ENCODE data around the gene GPR42.
"Not testable (repeated sequence)": the region's sequence is repeated elsewhere in the genome, so short reads cannot be mapped to it uniquely, and the experiment has no call there.

Gene GPR42

DNA sequence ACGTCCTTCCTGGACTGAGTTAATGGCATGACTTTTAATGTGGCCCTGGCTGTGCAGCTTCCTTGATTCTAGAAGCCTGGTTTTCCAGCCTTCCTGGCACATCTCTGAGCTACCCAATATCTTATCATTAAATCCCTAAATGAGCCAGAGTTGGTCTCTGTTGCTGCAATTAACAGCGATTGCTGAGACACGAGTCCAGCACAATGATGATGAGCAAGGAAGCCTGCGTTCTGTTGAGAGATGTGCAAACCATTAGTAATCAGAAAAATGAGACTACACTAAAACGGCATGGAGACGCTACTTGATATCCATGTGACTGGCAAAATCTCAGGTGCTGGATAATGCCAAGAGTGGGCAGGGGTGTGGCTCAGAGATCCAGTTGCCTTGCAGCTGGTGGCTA lies 26.2 kb downstream of the GPR42 start:
- DNase-seq, result no peak

DNA sequence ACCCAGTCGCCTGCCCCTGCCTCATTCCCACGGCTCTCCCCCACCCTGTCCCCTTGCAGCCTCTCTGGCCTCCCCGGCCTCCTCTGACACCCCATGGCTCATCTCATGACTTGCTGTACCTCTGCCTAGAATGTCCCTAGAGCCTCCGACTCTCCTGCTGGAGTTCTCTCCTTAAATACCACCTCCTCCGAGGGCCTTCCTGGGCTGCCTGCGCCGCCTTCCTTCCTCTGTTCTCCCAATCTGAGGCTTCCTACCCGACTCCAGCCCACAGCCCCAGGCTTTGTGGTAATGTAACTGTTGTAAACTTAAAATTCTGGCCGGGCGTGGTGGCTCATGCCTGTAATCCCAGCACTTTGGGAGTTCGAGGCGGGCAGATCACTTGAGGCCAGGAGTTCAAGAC lies 27.7 kb downstream of the GPR42 start:
- no peak for DNase-seq

DNA sequence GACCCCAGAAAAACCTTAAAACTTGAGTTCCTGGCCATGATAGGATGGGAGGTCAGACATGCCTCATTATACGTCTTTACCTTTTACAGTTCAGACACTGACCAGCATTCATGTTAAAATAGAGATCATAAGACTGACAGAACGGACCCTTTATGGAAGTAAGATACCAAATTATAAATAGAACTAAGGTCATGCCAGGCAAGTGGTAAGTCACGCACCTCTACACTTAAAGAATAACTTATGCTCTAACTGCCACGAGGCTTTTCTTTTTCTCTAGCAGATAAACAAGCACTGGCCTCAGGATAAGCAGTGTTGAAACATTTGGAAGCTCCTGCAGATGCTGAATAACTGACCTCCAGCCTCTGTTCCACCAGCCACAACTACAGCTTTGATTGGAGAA lies 28.4 kb downstream of the GPR42 start:
- DNase-seq, result no peak

DNA sequence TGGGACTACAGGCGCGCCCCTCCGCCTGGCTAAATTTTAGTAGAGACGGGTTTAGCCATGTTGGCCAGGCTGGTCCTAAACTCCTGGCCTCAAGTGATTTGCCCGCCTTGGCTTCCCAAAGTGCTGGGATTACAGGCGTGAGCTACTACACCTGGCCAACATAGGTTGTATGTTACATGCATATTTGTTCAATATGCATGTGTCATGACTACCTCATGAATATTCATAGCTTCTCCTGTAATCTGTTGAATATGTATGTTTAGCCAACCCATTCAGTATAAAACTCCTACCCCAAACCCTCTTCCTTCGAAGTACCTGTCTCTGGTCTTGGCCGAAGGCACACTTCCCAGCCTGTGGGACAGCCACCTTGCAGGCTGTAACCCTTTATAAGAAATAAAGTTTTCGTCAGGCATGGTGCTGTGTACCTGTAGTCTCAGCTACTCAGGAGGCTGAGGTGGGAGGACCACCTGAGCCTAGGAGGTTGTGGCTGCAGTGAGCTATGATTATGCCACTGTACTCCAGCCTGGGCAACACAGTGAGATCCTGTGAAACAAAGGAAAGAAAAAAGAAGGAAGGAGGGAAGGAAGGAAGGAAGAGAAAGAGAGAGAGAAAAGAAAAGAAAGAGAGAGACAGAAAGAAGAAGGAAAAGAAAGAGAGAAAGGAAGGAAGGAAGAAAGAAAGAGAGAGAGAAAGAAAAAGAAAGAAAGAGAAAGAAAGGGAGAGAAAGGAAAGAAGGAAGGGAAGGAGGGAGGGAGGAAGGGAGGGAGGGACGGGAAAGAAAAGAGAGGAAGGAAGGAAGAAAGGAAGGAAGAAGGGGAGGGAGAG lies 29.3 kb downstream of the GPR42 start:
- no peak for DNase-seq

DNA sequence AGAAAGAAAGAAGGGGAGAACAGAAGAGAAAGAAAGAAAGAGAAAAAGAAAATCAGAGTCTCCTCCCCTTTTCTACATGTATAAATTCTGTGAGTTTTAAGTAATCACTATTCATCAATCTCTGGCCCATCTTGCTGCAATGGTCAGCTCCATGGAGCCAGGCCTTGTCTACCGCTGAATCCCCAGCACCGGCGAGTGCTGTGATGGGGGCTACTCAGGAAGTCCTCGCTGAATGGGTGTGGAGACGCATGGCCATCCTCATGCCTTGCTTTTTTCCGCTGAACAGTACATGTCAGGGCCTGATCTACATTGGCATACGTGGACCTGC lies 29.9 kb downstream of the GPR42 start:
- DNase-seq, result no peak

DNA sequence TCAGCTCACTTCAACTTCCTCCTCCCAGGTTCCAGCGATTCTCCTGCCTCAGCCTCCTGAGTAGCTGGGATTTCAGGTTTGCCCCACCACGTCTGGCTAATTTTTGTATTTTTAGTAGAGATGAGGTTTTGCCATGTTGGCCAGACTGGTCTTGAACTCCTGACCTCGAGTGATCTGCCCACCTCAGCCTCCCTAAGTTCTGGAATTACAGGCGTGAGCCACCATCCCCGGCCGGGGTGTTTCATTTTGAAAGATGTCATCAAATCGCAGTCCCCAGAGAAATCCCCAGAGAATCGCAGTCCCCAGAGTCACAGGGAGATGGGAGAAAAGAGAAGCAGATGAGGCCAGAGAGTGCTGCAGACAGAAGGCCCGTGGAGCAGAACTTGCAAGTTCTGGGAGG lies 30.5 kb downstream of the GPR42 start:
- DNase-seq, result not testable (repeated sequence)

DNA sequence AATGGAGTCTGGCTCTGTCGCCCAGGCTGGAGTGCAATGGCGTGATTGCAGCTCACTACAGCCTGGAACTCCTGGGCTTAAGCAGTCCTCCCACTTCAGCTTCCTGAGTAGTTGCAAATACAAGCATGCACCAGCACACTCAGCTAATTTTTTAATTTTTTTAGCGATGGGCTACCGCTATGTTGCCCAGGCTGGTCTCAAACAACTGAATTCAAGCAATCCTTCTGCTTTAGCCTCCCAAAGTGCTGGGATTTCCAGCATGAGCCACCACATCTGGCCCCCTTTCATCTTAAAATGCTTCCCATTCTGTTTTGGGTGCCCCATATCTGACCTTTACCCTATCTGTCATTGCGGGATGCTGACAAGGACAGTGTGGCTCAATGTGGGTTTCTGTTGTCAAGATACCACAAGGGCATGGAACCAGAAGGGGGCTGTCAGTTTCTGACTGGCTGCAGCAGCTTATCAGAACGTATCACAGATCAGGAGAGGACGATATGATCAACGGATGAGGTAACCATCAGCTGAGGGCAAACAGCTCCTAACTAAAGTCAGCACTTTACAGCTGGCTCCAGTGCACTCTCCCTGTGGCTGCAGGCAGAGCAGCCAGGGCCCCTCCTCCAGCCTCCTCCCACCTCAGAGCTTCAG lies 32.4 kb downstream of the GPR42 start:
- peak; percentile 58 for DNase-seq

DNA sequence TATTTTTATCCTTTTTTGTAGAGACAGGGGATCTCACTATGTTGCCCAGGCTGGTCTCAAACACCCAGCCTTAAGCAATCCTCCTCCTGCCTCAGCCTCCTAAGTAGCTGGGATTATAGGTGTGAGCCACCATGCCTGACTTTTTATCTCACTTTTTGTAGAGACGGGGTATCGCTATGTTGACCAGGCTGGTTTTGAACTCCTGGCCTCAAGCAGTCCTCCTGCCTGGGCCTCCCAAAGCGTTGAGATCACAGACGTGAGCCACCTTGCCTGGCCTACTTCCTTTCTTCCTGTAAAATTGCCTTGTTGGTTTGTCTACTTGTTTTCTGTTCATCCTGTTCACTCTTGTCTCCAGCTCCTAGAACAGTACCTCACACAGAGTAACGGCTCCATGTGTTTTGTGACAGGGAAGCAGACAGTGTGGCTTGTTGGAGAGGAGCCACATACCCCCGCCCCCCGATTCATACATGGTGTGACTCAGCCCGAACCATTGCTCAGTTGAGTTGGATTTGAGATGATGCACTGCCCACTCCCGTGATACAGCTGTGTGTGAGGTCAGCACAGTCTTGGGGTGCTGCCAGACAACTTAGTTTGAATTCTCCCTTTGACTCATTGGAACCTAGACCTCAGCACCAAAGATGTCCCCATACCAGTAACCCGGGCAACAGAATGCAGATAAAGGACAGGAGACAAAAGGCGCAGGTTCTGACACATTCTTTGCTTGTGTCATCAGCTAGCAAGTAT lies 34.2 kb downstream of the GPR42 start:
- peak; percentile 95 for DNase-seq

DNA sequence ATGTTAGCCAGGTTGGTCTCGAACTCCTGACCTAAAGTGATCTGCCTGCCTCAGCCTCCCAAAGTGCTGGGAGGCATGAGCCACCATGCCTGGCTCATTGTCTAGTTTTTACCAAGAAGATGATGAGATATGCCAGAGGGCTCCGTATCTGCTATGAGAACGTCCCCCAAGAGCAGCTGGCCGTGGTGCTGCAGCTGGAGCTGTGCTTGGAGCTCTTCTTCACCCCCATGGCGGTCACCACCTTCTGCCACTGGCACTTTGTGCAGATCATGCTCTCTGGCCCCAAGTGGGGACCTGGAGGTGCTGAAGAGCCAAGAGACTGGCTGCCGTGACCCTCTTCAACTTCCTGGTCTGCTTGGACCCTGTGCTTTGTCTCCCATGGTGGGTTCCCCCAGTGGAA lies 36.8 kb downstream of the GPR42 start:
- DNase-seq, result no peak

DNA sequence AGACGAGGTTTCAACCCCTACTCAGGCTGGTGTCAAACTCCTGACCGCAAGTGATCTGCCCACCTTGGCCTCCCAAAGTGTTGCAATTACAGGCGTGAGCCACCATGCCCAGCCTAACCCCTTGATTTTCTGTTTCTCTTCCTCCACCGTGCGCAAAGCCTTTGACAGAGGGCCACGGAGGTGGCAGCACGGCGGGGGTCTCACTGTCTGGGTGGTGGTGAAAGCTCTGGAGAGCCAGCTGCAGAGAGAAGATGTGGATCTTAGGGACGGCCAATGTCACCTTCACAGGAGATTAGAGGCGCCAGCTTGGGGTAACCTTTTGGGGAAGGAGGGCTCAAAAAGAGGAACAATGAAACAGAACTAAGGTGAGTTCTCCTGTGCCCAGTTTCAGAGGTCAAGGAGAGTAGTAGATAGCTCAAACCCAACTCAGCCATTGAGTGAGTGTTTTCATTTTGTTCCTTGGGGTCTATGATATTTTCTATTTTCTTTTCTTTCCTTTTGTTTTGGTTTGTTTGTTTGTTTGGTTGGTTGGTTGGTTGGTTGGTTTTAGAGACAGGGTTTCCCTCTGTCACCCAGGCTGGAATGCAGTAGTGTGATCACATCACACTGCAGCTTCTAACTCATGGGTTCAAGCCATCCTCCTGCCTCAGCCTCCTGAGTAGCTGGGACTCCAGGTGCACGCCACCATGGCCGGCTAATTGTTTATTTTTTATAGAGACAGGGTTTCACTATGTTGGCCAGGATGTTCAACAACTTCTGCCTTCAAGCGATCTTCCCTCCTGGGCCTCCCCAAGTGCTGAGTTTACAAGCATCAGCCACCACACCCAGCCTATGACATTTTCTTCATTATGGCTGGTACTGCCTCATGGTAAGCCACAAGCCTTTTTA lies 37.7 kb downstream of the GPR42 start:
- DNase-seq, result no peak

DNA sequence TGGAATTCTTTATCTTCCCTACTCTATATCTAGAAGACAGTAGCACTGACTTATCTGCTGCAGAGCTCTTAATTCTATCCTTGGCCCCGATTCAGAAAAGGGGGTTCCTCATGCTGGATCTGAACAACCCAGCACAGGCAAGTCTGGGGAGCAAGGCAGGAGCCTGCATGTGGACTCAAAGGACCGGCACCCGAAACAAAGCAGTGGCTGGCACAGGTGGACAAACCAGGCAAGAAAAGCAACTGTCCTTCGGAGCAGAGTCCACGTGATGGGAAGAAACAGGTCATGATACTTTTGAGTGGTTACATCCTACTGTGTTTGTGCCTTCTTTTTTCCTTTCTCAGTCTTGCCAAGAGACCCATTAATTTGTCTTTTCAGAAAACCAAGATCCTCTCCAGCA lies 38.3 kb downstream of the GPR42 start:
- no peak for DNase-seq

DNA sequence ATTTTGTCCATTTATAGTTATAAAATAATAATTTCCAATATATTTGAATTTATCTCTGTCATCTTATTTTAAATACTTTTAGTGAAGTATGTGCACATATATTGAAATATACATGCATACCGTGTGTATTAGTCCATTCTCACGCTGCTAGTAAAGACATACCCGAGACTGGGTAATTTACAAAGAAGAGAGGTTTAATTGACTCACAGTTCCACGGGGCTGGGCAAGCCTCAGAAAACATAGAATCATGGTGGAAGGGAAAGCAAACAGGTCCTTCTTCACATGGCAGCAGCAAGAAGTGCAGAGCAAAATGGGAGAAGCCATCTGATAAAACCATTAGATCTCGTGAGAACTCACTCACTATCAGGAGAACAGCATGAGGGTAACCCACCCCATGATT lies 39.6 kb downstream of the GPR42 start:
- no peak for DNase-seq

DNA sequence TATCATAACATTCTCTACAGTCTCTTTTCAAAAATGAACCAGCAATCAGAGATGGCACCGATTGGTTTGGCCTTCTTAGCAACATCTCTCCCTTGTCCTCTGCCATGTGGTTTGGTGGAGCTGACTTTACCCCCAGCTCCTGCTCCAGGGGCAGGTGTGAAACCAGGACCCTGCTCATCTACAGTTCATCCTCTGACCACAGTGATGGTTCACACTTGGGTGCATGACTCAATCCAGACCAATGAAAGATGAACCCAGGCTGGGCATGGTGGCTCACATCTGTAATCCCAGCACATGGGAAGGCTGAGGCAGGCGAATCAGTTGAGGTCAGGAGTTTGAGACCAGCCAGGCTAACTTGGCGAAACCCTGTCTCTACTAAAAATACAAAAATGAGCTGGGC lies 43.6 kb downstream of the GPR42 start:
- DNase-seq, result no peak

DNA sequence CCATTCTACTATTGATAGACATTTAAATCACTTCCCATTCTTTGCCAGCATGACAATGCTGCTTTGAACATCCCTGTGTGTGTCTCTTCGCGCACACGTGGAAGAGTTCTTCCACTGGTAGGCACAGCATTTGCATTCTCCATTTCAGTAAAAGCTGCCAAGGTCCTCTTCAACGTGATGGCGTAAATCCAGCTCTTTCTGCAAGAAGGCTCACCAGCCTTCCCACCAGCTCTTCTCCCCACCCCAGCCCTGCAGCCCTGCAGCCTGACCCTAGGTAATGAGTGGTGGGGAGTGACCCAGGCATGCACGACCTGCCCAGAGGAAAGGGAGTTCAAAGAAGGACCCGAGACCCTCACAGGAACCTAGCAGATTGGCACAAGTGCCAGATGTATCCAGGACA lies 45.5 kb downstream of the GPR42 start:
- DNase-seq, result no peak

DNA sequence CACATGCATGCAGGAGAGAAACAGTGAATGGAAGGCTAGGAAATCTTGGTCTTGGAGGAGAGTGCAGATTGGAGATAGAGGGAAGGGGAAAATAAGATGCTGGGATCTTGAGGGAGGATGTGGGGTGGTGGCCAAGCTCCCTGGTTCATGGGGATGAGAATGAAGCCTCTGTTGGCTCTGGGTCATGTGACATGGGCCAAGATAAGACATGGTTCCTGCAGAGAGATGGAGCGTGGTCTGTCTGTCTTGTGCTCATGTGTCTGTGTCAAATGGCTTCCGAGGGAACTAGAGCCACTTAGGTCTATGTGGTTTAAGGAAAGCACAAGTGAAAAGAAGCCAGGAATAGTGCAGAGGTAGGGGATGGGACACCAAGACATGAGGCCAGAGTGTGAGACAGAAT lies 46.4 kb downstream of the GPR42 start:
- DNase-seq, result no peak

DNA sequence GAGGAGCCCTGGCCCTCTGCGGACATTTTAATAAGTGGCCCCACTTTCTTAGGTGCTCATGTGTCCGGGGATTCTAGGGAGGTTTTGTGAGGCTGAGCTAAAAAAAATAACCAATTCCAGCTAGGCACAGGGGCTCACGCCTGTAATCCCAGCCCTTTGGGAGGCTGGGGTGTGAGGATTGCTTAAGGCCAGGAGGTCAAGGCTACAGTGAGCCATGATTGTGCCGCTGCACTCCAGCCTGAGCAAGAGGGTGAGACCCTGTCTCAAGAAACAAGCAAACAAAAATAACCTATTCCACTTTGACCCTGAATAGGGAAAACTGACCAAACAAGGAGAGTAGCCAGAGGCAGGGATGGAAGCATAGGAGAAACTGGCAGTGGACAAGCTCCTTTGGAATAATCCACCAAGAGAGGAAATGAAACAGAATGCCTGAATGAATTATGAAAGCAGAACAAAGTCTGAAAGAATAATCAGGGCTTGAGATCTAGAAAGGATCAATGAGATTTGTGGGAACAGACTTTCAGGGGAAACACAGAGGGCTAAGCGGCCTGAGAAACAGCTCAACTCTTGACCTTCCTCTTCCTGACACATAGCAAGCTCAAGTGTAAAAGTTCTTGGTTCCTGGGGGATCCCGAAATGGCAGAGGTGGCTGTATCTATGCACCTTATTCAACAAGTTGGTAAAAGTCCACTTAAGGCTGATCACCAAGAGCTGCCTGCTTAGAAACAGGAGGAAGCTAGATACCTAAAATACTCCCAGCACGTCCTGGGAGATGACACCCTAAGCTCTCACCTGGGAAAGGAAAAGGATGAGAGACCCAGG lies 47.1 kb downstream of the GPR42 start:
- DNase-seq, result peak; percentile 55

DNA sequence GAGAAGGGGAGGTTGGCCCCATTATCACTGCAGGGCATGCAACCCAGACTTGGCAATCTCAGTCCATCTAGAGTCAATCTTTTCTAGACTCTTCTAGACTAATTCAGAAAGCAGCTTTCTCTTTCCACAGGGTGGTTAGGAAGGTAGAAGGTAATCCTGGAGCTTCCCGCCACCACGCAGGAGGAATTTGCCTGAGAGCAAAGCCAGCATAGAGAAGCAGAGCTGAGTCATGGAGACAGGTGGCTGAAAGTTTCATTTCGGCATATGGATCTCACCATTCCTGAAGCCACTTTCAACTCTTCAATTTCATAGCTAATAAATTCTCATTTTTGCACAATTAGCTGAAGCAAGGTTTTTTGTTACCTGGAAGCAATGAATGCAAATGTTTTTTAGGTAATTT lies 48.2 kb downstream of the GPR42 start:
- DNase-seq, result no peak

DNA sequence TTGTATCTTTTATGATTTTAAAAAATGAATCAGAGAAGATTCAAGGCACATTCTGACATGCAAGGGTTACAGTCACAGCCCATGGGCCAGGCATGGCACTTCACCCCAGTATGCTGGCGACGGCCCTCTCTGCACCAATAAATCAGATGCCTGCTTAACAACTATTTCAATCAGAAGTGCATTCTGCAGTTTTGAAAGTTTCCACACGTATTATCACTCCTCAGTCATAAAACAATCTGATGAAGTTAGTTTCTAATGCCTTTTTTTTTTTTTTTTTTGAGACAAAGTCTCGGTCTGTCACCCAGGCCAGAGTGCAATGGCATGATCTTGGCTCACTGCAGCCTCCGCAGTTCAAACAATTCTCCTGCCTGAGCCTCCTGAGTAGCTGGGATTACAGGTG lies 48.9 kb downstream of the GPR42 start:
- no peak for DNase-seq

DNA sequence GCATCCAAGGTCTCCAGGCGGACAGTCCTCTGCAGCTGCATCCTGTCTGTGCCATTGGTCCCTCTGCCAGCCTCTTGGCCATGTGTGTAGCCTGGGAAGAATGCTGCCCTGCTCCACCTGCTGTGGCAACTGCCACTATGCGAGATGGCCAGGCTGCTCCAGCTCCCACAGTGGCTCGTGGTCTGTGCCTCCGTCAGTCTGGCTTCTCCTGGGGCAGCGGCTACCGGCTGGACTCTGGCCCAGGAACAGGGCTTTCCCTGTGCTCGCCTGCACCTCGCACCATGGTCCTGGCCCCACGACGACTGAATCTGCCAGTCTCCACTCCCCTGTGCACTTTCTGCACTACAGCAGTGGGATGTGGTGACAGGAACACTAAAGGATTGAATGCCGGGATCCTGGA lies 50.5 kb downstream of the GPR42 start:
- DNase-seq, result no peak

Measured in suppressor macrophage treated with lipopolysaccharide for 4 hours (primary cell).